Memory B cell (primary cell): Measurements from ENCODE around the gene MAPK6.
A peak's percentile ranks its signal among the peaks of the same experiment; 100 is the strongest.

Experiments
- ATAC-seq: fragments of 150-1000 bp; cut with Tn5 transposase; 2 replicates; pipeline ENCODE4 v1.10.0; 2021; ENCODE audit warnings: low read depth, mild to moderate bottlenecking, moderate library complexity
- DNase-seq, 2 donors: peaks; one replicate each; pipeline ENCODE4 v3.0.0; 2022; ENCODE audit warnings: low spot score in 2 of 2
- H3K27ac Mint-ChIP-seq: one replicate; pipeline ENCODE4 v1.8.0; 2022; ENCODE audit warnings: mild to moderate bottlenecking, moderate library complexity, mixed read lengths
- H3K27me3 Mint-ChIP-seq: one replicate; pipeline ENCODE4 v1.8.0; 2022; ENCODE audit warnings: mixed read lengths
- H3K36me3 Mint-ChIP-seq: one replicate; pipeline ENCODE4 v1.8.0; 2022; ENCODE audit warnings: mild to moderate bottlenecking, mixed read lengths
- H3K4me1 Mint-ChIP-seq: one replicate; pipeline ENCODE4 v1.8.0; 2022; ENCODE audit warnings: mixed read lengths
- H3K4me3 Mint-ChIP-seq: one replicate; pipeline ENCODE4 v1.8.0; 2022; ENCODE audit warnings: mild to moderate bottlenecking, moderate library complexity, mixed read lengths
- H3K9me3 Mint-ChIP-seq: one replicate; pipeline ENCODE4 v1.8.0; 2022; ENCODE audit warnings: mixed read lengths

Gene MAPK6

GRCh38 chr15:52019394-52020220 is 588 bp downstream of the MAPK6 start:
- ATAC-seq (peak; percentile 54), DNase-seq (peak; percentile 51 to 69)
- no peaks in the 10 kb centered on the region for H3K9me3 Mint-ChIP-seq
- H3K4me3 Mint-ChIP-seq = peak overlapping the region; percentile 98
- peaks cover 29% of the 10 kb centered on the region for H3K4me1 Mint-ChIP-seq
- no peaks in the 10 kb centered on the region for H3K27me3 Mint-ChIP-seq
- H3K27ac Mint-ChIP-seq = peak overlapping the region; percentile 97
- H3K36me3 Mint-ChIP-seq = no peaks in the 10 kb centered on the region

- peak overlapping the region; percentile 94 for H3K4me3 Mint-ChIP-seq
- peaks cover 29% of the 10 kb centered on the region for H3K4me1 Mint-ChIP-seq
- H3K36me3 Mint-ChIP-seq = no peaks in the 10 kb centered on the region
- peak overlapping the region; percentile 97 for H3K27ac Mint-ChIP-seq
- H3K27me3 Mint-ChIP-seq = no peaks in the 10 kb centered on the region
- no peaks in the 10 kb centered on the region for H3K9me3 Mint-ChIP-seq
- ATAC-seq (no peak), DNase-seq (no peak)
Observed at GRCh38 chr15:52020221-52021085, 1.4 kb downstream of the MAPK6 start.

- Mint-ChIP-seq H3K36me3 (no peaks in the 10 kb centered on the region), H3K27ac (peak overlapping the region; percentile 24), H3K4me3 (peak overlapping the region; percentile 94), H3K4me1 (peaks cover 32% of the 10 kb centered on the region), H3K27me3 (no peaks in the 10 kb centered on the region), H3K9me3 (no peaks in the 10 kb centered on the region)
- no peak for ATAC-seq
- DNase-seq = no peak
Observed at GRCh38 chr15:52021128-52021671, 2.2 kb downstream of the MAPK6 start.

GRCh38 chr15:52021892-52022540 is 3.0 kb downstream of the MAPK6 start:
- Mint-ChIP-seq H3K36me3 (no peaks in the 10 kb centered on the region), H3K4me3 (no peak overlapping the region), H3K27ac (peak overlapping the region; percentile 24), H3K4me1 (peaks cover 32% of the 10 kb centered on the region), H3K9me3 (no peaks in the 10 kb centered on the region), H3K27me3 (no peaks in the 10 kb centered on the region)
- no peak for DNase-seq
- ATAC-seq = no peak

- Mint-ChIP-seq H3K36me3 (no peaks in the 10 kb centered on the region), H3K27ac (peak overlapping the region; percentile 50)
- no peak for ATAC-seq
Observed at GRCh38 chr15:52023169-52023922, 4.3 kb downstream of the MAPK6 start.

GRCh38 chr15:52028431-52029093 is 9.5 kb downstream of the MAPK6 start:
- no peaks in the 10 kb centered on the region for H3K9me3 Mint-ChIP-seq
- H3K27me3 Mint-ChIP-seq = no peaks in the 10 kb centered on the region
- ATAC-seq (no peak), DNase-seq (no peak)
- peaks cover 20% of the 10 kb centered on the region for H3K4me1 Mint-ChIP-seq
- H3K27ac Mint-ChIP-seq = no peak overlapping the region
- H3K36me3 Mint-ChIP-seq = peaks cover 10% of the 10 kb centered on the region
- no peak overlapping the region for H3K4me3 Mint-ChIP-seq

More at GRCh38 chr15:52023169-52023922, 4.3 kb downstream of the MAPK6 start:
- H3K27me3 Mint-ChIP-seq = no peaks in the 10 kb centered on the region
- H3K9me3 Mint-ChIP-seq = no peaks in the 10 kb centered on the region
- H3K4me3 Mint-ChIP-seq = peak overlapping the region; percentile 27
- no peak for DNase-seq
- peaks cover 35% of the 10 kb centered on the region for H3K4me1 Mint-ChIP-seq

GRCh38 chr15:52030010-52030409 is 11.0 kb downstream of the MAPK6 start:
- ATAC-seq = no peak
- peaks cover 20% of the 10 kb centered on the region for H3K4me1 Mint-ChIP-seq
- no peak overlapping the region for H3K4me3 Mint-ChIP-seq
- H3K27ac Mint-ChIP-seq = peak overlapping the region; percentile 39
- H3K9me3 Mint-ChIP-seq = peaks cover 1% of the 10 kb centered on the region
- no peaks in the 10 kb centered on the region for H3K27me3 Mint-ChIP-seq
- peaks cover 19% of the 10 kb centered on the region for H3K36me3 Mint-ChIP-seq
- no peak for DNase-seq

- Mint-ChIP-seq H3K4me1 (peaks cover 19% of the 10 kb centered on the region), H3K27me3 (no peaks in the 10 kb centered on the region), H3K27ac (no peak overlapping the region), H3K9me3 (peaks cover 1% of the 10 kb centered on the region), H3K36me3 (peaks cover 20% of the 10 kb centered on the region), H3K4me3 (no peak overlapping the region)
- DNase-seq (no peak), ATAC-seq (no peak)
Observed at GRCh38 chr15:52031556-52031955, 12.5 kb downstream of the MAPK6 start.

GRCh38 chr15:52037889-52038505 is 19.0 kb downstream of the MAPK6 start:
- H3K27me3 Mint-ChIP-seq = no peaks in the 10 kb centered on the region
- no peak overlapping the region for H3K4me3 Mint-ChIP-seq
- H3K4me1 Mint-ChIP-seq = peaks cover 43% of the 10 kb centered on the region
- H3K27ac Mint-ChIP-seq = peak overlapping the region; percentile 25
- H3K9me3 Mint-ChIP-seq = peaks cover 1% of the 10 kb centered on the region
- no peak for DNase-seq
- H3K36me3 Mint-ChIP-seq = peaks cover 17% of the 10 kb centered on the region
- peak; percentile 43 for ATAC-seq

GRCh38 chr15:52039925-52040781 is 21.1 kb downstream of the MAPK6 start:
- Mint-ChIP-seq H3K4me1 (peaks cover 43% of the 10 kb centered on the region), H3K36me3 (peaks cover 8% of the 10 kb centered on the region), H3K4me3 (no peak overlapping the region), H3K27me3 (no peaks in the 10 kb centered on the region), H3K9me3 (no peaks in the 10 kb centered on the region), H3K27ac (peak overlapping the region; percentile 41)
- no peak for ATAC-seq
- no peak for DNase-seq

- DNase-seq = no peak
- Mint-ChIP-seq H3K4me1 (peaks cover 48% of the 10 kb centered on the region), H3K36me3 (peaks cover 8% of the 10 kb centered on the region), H3K27ac (peak overlapping the region; percentile 46), H3K9me3 (no peaks in the 10 kb centered on the region), H3K4me3 (no peak overlapping the region), H3K27me3 (no peaks in the 10 kb centered on the region)
- ATAC-seq = no peak
Observed at GRCh38 chr15:52042051-52042851, 23.2 kb downstream of the MAPK6 start.
